HepG2 (cell line): ENCODE measurements around the gene KRTAP12-3. TPM values are rescaled to one million over a fixed set of nuclear protein-coding genes. Genes with fewer than 3 reads are reported as not detected.
A peak's percentile ranks its signal among the peaks of the same experiment; 100 is the strongest.

Source experiments
- ATAC-seq: fragments of 200-7000 bp; cut with Tn5 transposase; 3 replicates; pipeline ENCODE4 v1.9.1; 2020; ENCODE audit warnings: mild to moderate bottlenecking, moderate library complexity
- BruUV-seq: library from RNA; stranded (reverse); fragments of 400-500 nt; replicated peaks from 2 replicates; lab custom pipeline; 2021; lab: Mats Ljungman, UMichigan
- CTCF ChIA-PET: fragments of 300-600 bp; formaldehyde crosslinking; extraction: SDS; loops from one replicate; lab custom pipeline; 2021; ENCODE audit warnings: low total read pairs, inconsistent platforms, low intra/inter-chr PET ratio; lab: Yijun Ruan, JAX
- POLR2A ChIA-PET: fragments of 350-600 bp; sonication (Branson Sonifier 250); formaldehyde crosslinking; loops from one replicate; lab custom pipeline; 2020; ENCODE audit warnings: antibody characterized with exemption, inconsistent platforms; lab: Yijun Ruan, JAX
- DNase-seq: peaks from one replicate; pipeline ENCODE4 v3.0.0-alpha.2; 2015; ENCODE audit warnings: low spot score
- FAIRE-seq: peaks from 3 replicates; lab custom pipeline; 2011; peaks lifted over from hg19 to GRCh38; lab: Jason Lieb, UNC
- H2AFZ ChIP-seq: one replicate; pipeline ENCODE4 v1.6.1; 2011; ENCODE audit warnings: low read length, inconsistent platforms
- H3K27ac ChIP-seq: fragments of 300-600 bp; 3 replicates; pipeline ENCODE4 v1.8.0; 2011; ENCODE audit warnings: mixed run types, mild to moderate bottlenecking, mixed read lengths, low read length, inconsistent platforms; ENCODE audit not compliant: insufficient read depth; ENCODE audit errors: extremely low read length
- H3K27me3 ChIP-seq, 2 experiments: fragments of 200-600 bp in 1 of 2; 2 replicates in 1 of 2; 3 replicates in 1 of 2; pipeline versions ENCODE4 v1.6.0 to v1.8.0; 2011; ENCODE audit warnings: low read length in 2 of 2, mild to moderate bottlenecking in 2 of 2, moderate library complexity in 2 of 2, inconsistent platforms in 1 of 2; ENCODE audit not compliant: insufficient read depth in 2 of 2, control insufficient read depth in 1 of 2
- H3K36me3 ChIP-seq, 2 experiments: fragments of 200-600 bp in 1 of 2; replicated peaks in 1 of 2; 2 replicates in 1 of 2; 3 replicates in 1 of 2; pipeline versions ENCODE4 v1.5.1 to v1.8.0; 2011; ENCODE audit warnings: low read length in 2 of 2, inconsistent platforms in 1 of 2; ENCODE audit not compliant: insufficient read depth in 2 of 2, control insufficient read depth in 1 of 2
- H3K4me1 ChIP-seq: 2 replicates; pipeline ENCODE4 v1.5.1; 2012; ENCODE audit warnings: low read length, inconsistent platforms; ENCODE audit not compliant: insufficient read depth
- H3K4me2 ChIP-seq: 2 replicates; pipeline ENCODE4 v1.6.0; 2011; ENCODE audit warnings: low read depth, low read length, inconsistent platforms
- H3K4me3 ChIP-seq, 3 experiments: fragments of 200-600 bp in 1 of 3; sonication (generic), shearing (Covaris generic) in 1 of 3; replicated peaks in 1 of 3; 2 replicates each; pipeline ENCODE4 v1.5.1; 2011 to 2016; ENCODE audit warnings: low read length in 3 of 3, inconsistent platforms in 2 of 3, low read depth in 2 of 3, mild to moderate bottlenecking in 2 of 3, control low read depth in 1 of 3, mixed read lengths in 1 of 3; ENCODE audit not compliant: insufficient read depth in 1 of 3
- H3K79me2 ChIP-seq: one replicate; pipeline ENCODE4 v1.6.1; 2011; ENCODE audit warnings: low read length, inconsistent platforms; ENCODE audit not compliant: insufficient read depth
- H3K9ac ChIP-seq: 2 replicates; pipeline ENCODE4 v1.6.0; 2011; ENCODE audit warnings: mild to moderate bottlenecking, low read depth, low read length, inconsistent platforms; ENCODE audit not compliant: insufficient read depth
- H3K9me3 ChIP-seq: 2 replicates; pipeline ENCODE4 v1.5.1; 2012; ENCODE audit warnings: mild to moderate bottlenecking, low read length
- H4K20me1 ChIP-seq: 2 replicates; pipeline ENCODE4 v1.6.0; 2011; ENCODE audit warnings: inconsistent platforms, mild to moderate bottlenecking, low read length, moderate library complexity; ENCODE audit not compliant: insufficient read depth
- WGBS: methylation state at CpG from one replicate; pipeline ENCODE4 v1.1.6; 2017; ENCODE audit warnings: low lambda C conversion rate; 5-methylcytosine and 5-hydroxymethylcytosine counted together
- in situ Hi-C: cut with HindIII; loops from 2 replicates; pipeline ENCODE4 v1.10.0; 2017; ENCODE audit warnings: low pct_unique_long_range_greater_than_20kb; ENCODE audit not compliant: extremely low pct_ligation_motif_present
- intact Hi-C: fragments of 100-400 bp; cut with micrococcal nuclease; formaldehyde crosslinking; loops from one replicate; pipeline ENCODE4 v1.10.0; 2022; ENCODE audit not compliant: unreplicated experiment
- polyA plus RNA-seq, 8 experiments: library from polyadenylated mRNA; depleted of rRNA in 3 of 8; stranded (reverse) in 7 of 8; unstranded in 1 of 8; fragments of >200 nt; fragmentation: Illumina TruSeq in 4 of 8; extraction: Trizol in 4 of 8; gene quantifications; 2 replicates each; pipeline versions ENCODE4 v1.2.1 to v1.2.3, GENCODE V29; 2011 to 2016; ENCODE audit warnings: low read depth in 4 of 8, missing spikeins in 1 of 8, mixed read lengths in 1 of 8; ENCODE audit not compliant: insufficient read depth in 1 of 8
- total RNA-seq, 5 experiments: library from RNA; depleted of rRNA; stranded (reverse); fragments of >200 nt; fragmentation: Illumina TruSeq; extraction: Trizol; gene quantifications; 2 replicates each; pipeline ENCODE4 v1.2.3, GENCODE V29; 2016; ENCODE audit warnings: low read depth in 1 of 5
- TF ChIP-seq, protein P1 (sequence below): fragments of 450-650 bp; IDR thresholded peaks from 2 replicates; pipeline ENCODE4 v1.6.1; 2016
- TF ChIP-seq, protein P2 (sequence below), 2 experiments: sonication (generic) in 1 of 2; formaldehyde crosslinking in 1 of 2; IDR thresholded peaks; 2 replicates each; pipeline versions ENCODE4 v1.4.0 to v1.6.1; 2018 to 2020; ENCODE audit warnings: missing genetic modification reagents in 2 of 2, borderline replicate concordance in 1 of 2, low read depth in 1 of 2, mild to moderate bottlenecking in 1 of 2, missing biosample characterization in 1 of 2

The KRTAP12-3 gene
- total and polyA plus RNA-seq, 2 of the 13 experiments (the other 11 are each of a cell fraction or from before 2014, with no cell fraction given), result not detected

DNA sequence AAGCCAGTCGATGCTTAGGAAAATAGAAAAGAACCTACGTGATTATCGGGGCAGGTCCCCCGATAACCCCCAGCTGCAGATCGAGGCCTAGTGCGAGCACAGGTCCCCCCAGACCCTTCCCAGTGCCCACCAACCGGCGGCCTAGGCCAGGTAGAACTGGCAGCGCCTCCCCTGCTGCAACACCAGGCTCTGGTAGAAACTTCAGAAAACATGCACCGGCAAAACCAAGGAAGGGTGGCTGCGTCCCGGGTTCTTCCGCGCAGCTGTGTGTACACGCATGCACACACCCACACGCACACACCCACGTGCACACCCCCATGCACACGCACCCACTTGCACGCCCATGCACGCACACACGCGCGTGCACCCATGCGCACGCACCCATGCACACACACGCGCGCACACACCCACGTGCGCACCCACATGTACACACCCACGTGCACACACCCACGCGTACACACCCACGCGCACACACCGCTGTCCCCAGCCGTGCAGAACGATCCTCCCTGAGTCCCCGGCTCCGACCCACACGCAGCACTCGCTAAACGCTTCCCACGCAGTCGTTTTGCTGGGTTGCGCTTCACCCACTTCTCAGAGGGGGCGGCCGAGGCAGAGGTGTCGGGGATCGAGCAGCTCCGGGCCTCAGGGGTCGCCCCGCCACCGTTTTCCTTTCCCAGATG is 48.4 kb downstream of the KRTAP12-3 start:
- H3K79me2 ChIP-seq, result no peaks in the 10 kb centered on the region
- no TSS peak for BruUV-seq
- TF ChIP-seq, protein P1, sequence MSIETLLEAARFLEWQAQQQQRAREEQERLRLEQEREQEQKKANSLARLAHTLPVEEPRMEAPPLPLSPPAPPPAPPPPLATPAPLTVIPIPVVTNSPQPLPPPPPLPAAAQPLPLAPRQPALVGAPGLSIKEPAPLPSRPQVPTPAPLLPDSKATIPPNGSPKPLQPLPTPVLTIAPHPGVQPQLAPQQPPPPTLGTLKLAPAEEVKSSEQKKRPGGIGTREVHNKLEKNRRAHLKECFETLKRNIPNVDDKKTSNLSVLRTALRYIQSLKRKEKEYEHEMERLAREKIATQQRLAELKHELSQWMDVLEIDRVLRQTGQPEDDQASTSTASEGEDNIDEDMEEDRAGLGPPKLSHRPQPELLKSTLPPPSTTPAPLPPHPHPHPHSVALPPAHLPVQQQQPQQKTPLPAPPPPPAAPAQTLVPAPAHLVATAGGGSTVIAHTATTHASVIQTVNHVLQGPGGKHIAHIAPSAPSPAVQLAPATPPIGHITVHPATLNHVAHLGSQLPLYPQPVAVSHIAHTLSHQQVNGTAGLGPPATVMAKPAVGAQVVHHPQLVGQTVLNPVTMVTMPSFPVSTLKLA, result peak; percentile 50
- TF ChIP-seq, protein P2, sequence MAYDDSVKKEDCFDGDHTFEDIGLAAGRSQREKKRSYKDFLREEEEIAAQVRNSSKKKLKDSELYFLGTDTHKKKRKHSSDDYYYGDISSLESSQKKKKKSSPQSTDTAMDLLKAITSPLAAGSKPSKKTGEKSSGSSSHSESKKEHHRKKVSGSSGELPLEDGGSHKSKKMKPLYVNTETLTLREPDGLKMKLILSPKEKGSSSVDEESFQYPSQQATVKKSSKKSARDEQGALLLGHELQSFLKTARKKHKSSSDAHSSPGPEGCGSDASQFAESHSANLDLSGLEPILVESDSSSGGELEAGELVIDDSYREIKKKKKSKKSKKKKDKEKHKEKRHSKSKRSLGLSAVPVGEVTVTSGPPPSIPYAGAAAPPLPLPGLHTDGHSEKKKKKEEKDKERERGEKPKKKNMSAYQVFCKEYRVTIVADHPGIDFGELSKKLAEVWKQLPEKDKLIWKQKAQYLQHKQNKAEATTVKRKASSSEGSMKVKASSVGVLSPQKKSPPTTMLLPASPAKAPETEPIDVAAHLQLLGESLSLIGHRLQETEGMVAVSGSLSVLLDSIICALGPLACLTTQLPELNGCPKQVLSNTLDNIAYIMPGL (CRISPR knock-in tag; IDR thresholded peaks at IDR 0.05; ENCODE audit: borderline replicate concordance in 1 of 2, low read depth in 1 of 2), result no peak
- H3K9me3 ChIP-seq, result no peaks in the 10 kb centered on the region
- ATAC-seq (no peak), FAIRE-seq (no peak), DNase-seq (no peak)
- H3K4me2 ChIP-seq, result no peak overlapping the region
- peaks cover 8 to 51% of the 10 kb centered on the region in 2 experiments for H3K27me3 ChIP-seq
- no peak overlapping the region for H3K4me3 ChIP-seq
- in situ Hi-C loops (no loop called here), intact Hi-C loops (no loop called here)
- H2AFZ ChIP-seq, result no peak overlapping the region
- H3K36me3 ChIP-seq, result no peaks in the 10 kb centered on the region
- H4K20me1 ChIP-seq, result no peaks in the 10 kb centered on the region
- WGBS, result 75% methylated on average over 46 of the region's 54 CpGs
- ChIA-PET CTCF (no interaction called here), POLR2A (no interaction called here)
- H3K9ac ChIP-seq, result no peak overlapping the region
- H3K27ac ChIP-seq, result no peak overlapping the region
- peaks cover 36% of the 10 kb centered on the region for H3K4me1 ChIP-seq
